GM21528 (cell line): ENCODE results near the gene MVP.
"Not testable (repeated sequence)": the region's sequence is repeated elsewhere in the genome, so short reads cannot be mapped to it uniquely, and the experiment has no call there.

Source experiments
- ATAC-seq: cut with Tn5 transposase; IDR thresholded peaks from one replicate; pipeline ENCODE4 v1.9.1; 2021; ENCODE audit warnings: mild to moderate bottlenecking, moderate library complexity; ENCODE audit not compliant: unreplicated experiment, low FRiP score

Gene MVP

GRCh38 chr16:29820271-29820701 lies at the start of gene MVP:
Gene MVP (plus strand): TSS chr16:29820462. CDS start chr16:29830550, 10,088 bp downstream.
- ATAC-seq: no peak

- ATAC-seq: not testable (repeated sequence)
Measured at GRCh38 chr16:29772330-29772729, 47.9 kb upstream of the MVP start.

GRCh38 chr16:29774730-29775129 lies 45.5 kb upstream of the MVP start:
- no peak for ATAC-seq

- ATAC-seq: no peak
Measured at GRCh38 chr16:29775742-29776408, 44.4 kb upstream of the MVP start.

- no peak for ATAC-seq
Measured at GRCh38 chr16:29777576-29778350, 42.5 kb upstream of the MVP start, which contains the start of gene ZG16. Gene ZG16 (plus strand): TSS chr16:29778256. CDS start chr16:29779267, 1,011 bp downstream.

- ATAC-seq: no peak
Measured at GRCh38 chr16:29779474-29779873, 40.8 kb upstream of the MVP start.

GRCh38 chr16:29783094-29783953 lies 36.9 kb upstream of the MVP start:
- ATAC-seq: not testable (repeated sequence)

GRCh38 chr16:29784157-29784556 lies 36.1 kb upstream of the MVP start:
- ATAC-seq: no peak

GRCh38 chr16:29784901-29785500 lies 35.3 kb upstream of the MVP start:
- ATAC-seq: no peak

GRCh38 chr16:29787155-29787554 lies 33.1 kb upstream of the MVP start:
- ATAC-seq: not testable (repeated sequence)

GRCh38 chr16:29789775-29790182 lies 30.5 kb upstream of the MVP start:
- ATAC-seq: no peak

GRCh38 chr16:29790183-29790948 lies 29.9 kb upstream of the MVP start, which contains the start of gene KIF22:
Gene KIF22 (plus strand): TSS chr16:29790751. CDS start chr16:29790760, 9 bp downstream.
- peak; percentile 88 for ATAC-seq

- no peak for ATAC-seq
Measured at GRCh38 chr16:29790949-29791844, 29.1 kb upstream of the MVP start.

GRCh38 chr16:29791845-29792807 lies 28.1 kb upstream of the MVP start:
- ATAC-seq: no peak

GRCh38 chr16:29793153-29793552 lies 27.1 kb upstream of the MVP start:
- not testable (repeated sequence) for ATAC-seq

- no peak for ATAC-seq
Measured at GRCh38 chr16:29794231-29794710, 26.0 kb upstream of the MVP start.

- ATAC-seq: no peak
Measured at GRCh38 chr16:29802416-29802935, 17.8 kb upstream of the MVP start.
